ENCODE results near the gene TMEM222.
"Not testable (repeated sequence)": the region's sequence is repeated elsewhere in the genome, so short reads cannot be mapped to it uniquely, and the experiment has no call there.

TMEM222 gene

DNA sequence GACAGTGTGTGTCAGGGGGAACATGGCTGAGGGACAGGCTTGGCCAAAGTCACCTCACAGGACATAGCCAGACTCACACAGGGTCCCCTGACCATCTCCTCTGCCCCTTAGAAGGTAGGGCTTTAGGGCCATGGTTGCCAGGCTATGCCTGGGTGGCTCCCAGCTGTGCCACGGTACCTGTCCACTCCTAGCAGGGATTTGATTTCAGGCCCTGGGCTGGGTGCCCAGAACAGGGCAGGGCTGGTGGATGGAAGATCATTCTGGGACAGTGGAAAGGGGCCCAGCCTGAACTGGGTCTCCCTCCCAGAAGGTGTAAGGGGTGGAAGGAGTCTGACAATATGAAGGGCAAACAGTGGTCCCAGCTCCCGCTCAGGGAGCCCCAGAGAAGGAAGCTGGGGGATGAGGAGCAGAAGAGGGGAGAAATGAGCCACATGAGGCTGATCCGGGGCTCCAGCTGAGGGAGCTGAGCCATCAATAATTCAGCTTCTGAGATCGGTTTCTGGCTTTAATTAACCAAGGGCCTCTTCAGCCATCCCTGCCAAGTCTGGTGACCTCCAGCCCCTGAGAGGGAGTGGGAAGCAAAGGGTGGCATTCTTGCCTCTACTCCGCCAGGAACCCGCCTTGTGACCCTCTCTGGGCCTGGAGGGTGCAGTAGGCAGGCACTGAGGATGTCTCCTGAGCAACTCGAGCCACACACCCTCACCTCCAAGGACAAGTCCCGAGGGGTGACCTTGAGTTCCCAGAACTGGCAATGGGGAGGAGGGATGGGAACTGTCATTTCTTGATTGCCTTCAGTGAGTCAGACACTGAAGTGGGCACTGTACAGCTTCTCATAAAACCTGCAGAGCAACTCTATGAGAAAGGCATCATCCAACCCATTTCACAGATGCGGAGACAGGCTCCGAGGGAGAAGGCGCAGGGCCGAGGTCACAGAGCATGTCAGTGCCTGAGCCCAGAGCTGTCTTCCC lies 59.1 kb downstream of the TMEM222 start:
- no peak for DNase-seq

DNA sequence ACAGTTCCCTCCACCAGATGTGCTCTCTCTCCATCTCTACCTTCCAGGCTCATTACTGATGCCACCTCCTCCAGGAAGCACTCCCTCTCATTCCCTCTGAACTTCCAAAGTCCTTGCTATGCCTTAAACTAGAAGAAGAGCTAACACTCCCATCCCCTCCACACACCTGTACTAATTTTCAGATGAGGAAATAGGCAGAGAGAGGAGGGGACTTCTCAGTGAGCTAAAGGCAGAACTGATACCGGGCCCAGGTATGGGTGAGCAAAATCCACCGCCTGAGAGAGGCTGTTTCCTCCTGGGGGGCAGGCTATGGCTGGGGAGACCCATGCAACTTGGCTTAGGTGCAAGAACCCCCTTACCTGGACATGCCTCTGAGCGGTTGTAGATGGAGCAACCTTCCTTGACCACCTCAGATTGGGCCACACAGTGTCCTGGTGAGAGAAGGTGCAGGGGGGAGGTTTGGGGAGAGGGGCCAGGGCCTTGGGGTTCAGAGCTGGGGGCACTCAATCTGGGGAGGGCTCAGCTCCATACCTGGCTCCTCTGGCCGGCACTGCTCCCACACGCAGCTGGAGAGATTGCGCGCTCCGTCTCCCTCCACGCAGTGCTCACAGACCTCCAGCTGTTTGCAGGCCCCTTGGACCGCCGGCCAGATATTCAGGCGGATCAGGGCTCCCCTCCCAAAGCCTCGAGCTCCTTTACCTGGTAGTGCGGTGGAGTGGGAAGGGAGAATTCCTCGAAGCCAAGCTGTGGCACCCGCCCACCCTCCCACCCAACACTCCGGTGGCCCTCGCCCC lies 60.2 kb downstream of the TMEM222 start:
- no peak for DNase-seq

DNA sequence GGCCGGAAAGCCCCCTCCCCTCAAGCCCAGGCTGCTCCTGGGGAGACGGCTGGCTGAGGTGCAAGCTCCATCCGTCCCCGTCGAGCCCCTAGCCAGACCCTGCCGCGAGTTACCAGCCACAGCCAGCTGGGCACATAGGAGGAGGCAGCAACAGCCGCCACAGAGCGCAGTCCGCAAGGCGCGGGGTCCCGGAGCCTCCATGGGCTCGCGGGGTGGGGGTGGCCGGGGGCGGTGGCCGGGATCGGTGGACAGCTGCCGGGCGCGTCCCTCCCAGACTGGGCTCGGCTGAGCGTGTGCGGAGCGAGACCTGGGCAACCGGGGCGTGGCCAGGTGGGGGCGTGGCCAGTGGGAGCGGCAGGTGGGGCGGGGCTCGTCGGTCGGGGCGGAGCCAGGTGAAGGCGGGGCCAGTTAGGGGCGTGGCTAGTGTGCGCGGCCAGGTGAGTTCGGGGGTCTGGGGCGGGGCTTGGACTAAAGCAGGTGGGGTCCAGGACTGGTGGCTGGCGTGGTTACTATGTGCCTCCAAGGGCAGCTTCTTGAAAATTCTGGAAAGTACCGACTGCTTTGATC lies 61.2 kb downstream of the TMEM222 start, which contains the start of gene CD164L2:
CD164L2 (minus strand) TSS at position 295 of the 567 bp plus-strand sequence; CDS start at position 201, 94 bp downstream.
- peak; percentile 63 for DNase-seq

DNA sequence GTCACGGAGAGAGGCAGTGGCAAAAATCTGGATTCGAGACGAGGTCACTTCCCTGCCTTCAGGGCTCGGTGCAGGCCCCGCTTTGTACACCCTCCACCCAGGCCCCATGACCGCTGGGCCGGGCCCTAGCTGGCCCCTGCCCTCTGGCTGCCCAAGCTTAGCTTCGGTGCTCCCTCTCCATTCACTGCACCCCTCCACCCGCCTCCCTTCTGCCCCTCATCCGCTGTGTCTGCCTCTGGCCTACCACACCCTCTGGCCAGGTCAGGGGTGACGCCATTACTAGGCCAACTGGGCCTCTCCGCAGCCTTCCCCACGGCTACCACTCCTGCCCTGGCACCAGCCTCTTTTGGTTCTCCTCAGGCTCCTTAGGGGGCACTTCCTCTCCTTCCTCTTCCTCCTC lies 61.7 kb downstream of the TMEM222 start:
- DNase-seq, result no peak

DNA sequence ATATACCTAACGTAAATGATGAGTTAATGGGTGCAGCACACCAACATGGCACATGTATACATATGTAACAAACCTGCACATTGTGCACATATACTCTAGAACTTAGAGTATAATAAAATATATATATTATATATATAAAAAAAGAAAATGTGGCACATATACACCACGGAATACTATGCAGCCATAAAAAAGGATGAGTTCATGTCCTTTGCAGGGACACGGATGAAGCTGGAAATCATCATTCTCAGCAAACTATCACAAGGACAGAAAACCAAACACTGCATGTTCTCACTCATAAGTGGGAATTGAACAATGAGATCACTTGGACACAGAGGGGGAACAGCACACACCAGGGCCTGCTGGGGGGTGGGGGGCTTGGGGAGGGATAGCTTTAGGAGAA lies 62.8 kb downstream of the TMEM222 start:
- not testable (repeated sequence) for DNase-seq

Measured in NCI-H146 (cell line).